Breast epithelium (tissue), 4 donors: ENCODE measurements around the gene SOCS3. TPM values are rescaled to one million over a fixed set of nuclear protein-coding genes. Genes with fewer than 3 reads are reported as not detected.
A peak's percentile ranks its signal among the peaks of the same experiment; 100 is the strongest.

Experiments used
- DNase-seq, 2 donors: peaks; one replicate each; pipeline ENCODE4 v3.0.0-alpha.2; 2019; ENCODE audit warnings: low spot score in 2 of 2
- H3K27ac ChIP-seq, 2 donors: fragments of 200-600 bp; sonication (generic) in 1 of 2; one replicate each; pipeline ENCODE4 v1.5.1; 2016 to 2019; ENCODE audit warnings: mild to moderate bottlenecking in 1 of 2
- H3K27me3 ChIP-seq, 2 donors: fragments of 200-600 bp; sonication (generic) in 1 of 2; one replicate each; pipeline versions ENCODE4 v1.5.1 to v1.6.0; 2017 to 2019; ENCODE audit warnings: control low read depth in 1 of 2, mild to moderate bottlenecking in 1 of 2
- H3K36me3 ChIP-seq: fragments of 200-600 bp; one replicate; pipeline ENCODE4 v1.5.1; 2019
- H3K4me1 ChIP-seq, 2 donors: fragments of 200-600 bp; sonication (generic); one replicate each; pipeline ENCODE4 v1.5.1; 2016 to 2019; ENCODE audit warnings: control low read depth in 1 of 2
- H3K4me3 ChIP-seq, 3 donors: fragments of 200-600 bp; sonication (generic); 1 replicate in 2 of 3; 2 replicates in 1 of 3; pipeline ENCODE4 v1.5.1; 2016 to 2019; ENCODE audit warnings: mild to moderate bottlenecking in 3 of 3, moderate library complexity in 2 of 3
- H3K9me3 ChIP-seq, 2 donors: fragments of 200-600 bp; sonication (generic) in 1 of 2; one replicate each; pipeline ENCODE4 v1.5.1; 2016 to 2019; ENCODE audit warnings: control low read depth in 1 of 2
- CTCF ChIP-seq, 3 donors: fragments of 450-650 bp; IDR thresholded peaks; one replicate each; pipeline ENCODE4 v1.5.1; 2016 to 2017; ENCODE audit warnings: antibody characterized with exemption in 3 of 3, mild to moderate bottlenecking in 3 of 3, moderate library complexity in 3 of 3
- POLR2A ChIP-seq: fragments of 450-650 bp; IDR thresholded peaks from one replicate; pipeline ENCODE4 v1.6.1; 2016; ENCODE audit warnings: antibody characterized with exemption, mild to moderate bottlenecking, moderate library complexity
- POLR2AphosphoS5 ChIP-seq, 3 donors: sonication (generic); formaldehyde crosslinking; IDR thresholded peaks; one replicate each; pipeline ENCODE4 v1.6.1; 2017; ENCODE audit warnings: antibody characterized with exemption in 3 of 3
- intact Hi-C: fragments of 100-400 bp; cut with DNase I; formaldehyde crosslinking; loops from one replicate; pipeline ENCODE4 v1.15.1; 2023; ENCODE audit warnings: low total_unique reads
- total RNA-seq, 3 donors: library from RNA; depleted of rRNA; stranded (reverse); fragments of >200 nt; gene quantifications; one replicate each; pipeline ENCODE4 v1.1.0, GENCODE V29; 2016

Gene SOCS3
- total RNA-seq, 3 donors from 2014 or later, result 58.1 to 190 (median 76.4) TPM

GRCh38 chr17:78364436-78365281 lies 4.8 kb upstream of the SOCS3 start:
- Histone ChIP-seq H3K4me1 (peaks cover 14% of the 10 kb centered on the region in 2 donors), H3K36me3 (no peaks in the 10 kb centered on the region), H3K9me3 (no peaks in the 10 kb centered on the region), H3K4me3 (no peak overlapping the region), H3K27me3 (no peaks in the 10 kb centered on the region), H3K27ac (peak overlapping the region; percentile 83 to 93)
- no peak for TF ChIP-seq POLR2A
- DNase-seq, result no peak
- intact Hi-C loops, result no loop called here

GRCh38 chr17:78362671-78363070 lies 2.8 kb upstream of the SOCS3 start:
- Histone ChIP-seq H3K27me3 (no peaks in the 10 kb centered on the region), H3K9me3 (no peaks in the 10 kb centered on the region), H3K4me3 (no peak overlapping the region), H3K36me3 (no peaks in the 10 kb centered on the region), H3K27ac (no peak overlapping the region), H3K4me1 (peaks cover 15 to 22% of the 10 kb centered on the region in 2 donors)
- no peak for TF ChIP-seq CTCF (IDR thresholded peaks at IDR 0.05)
- no peak for TF ChIP-seq POLR2AphosphoS5 (IDR thresholded peaks at IDR 0.05)
- no peak for TF ChIP-seq POLR2A
- intact Hi-C loops, result no loop called here
- DNase-seq, result no peak

- DNase-seq, result no peak
- TF ChIP-seq CTCF (IDR thresholded peaks at IDR 0.05) (no peak), POLR2AphosphoS5 (IDR thresholded peaks at IDR 0.05) (no peak), POLR2A (no peak)
- Histone ChIP-seq H3K27ac (no peak overlapping the region), H3K27me3 (no peaks in the 10 kb centered on the region), H3K4me1 (peaks cover 18 to 22% of the 10 kb centered on the region in 2 donors), H3K9me3 (no peaks in the 10 kb centered on the region), H3K4me3 (no peak overlapping the region), H3K36me3 (no peaks in the 10 kb centered on the region)
- intact Hi-C loops, result no loop called here
These were observed 2.4 kb upstream of the SOCS3 start for GRCh38 chr17:78362232-78362631.

GRCh38 chr17:78361225-78361701 lies 1.4 kb upstream of the SOCS3 start:
- peak overlapping the region; percentile 91 to 94 for H3K27ac ChIP-seq
- intact Hi-C loops, result no loop called here
- H3K27me3 ChIP-seq, result no peaks in the 10 kb centered on the region
- peaks cover 11 to 18% of the 10 kb centered on the region in 2 donors for H3K4me1 ChIP-seq
- H3K36me3 ChIP-seq, result no peaks in the 10 kb centered on the region
- DNase-seq, result no peak
- peak overlapping the region in 1 of 3 donors; percentile 100 for H3K4me3 ChIP-seq
- no peaks in the 10 kb centered on the region for H3K9me3 ChIP-seq
- TF ChIP-seq POLR2A (no peak), CTCF (IDR thresholded peaks at IDR 0.05) (no peak), POLR2AphosphoS5 (IDR thresholded peaks at IDR 0.05) (no peak)

- Histone ChIP-seq H3K4me1 (peaks cover 6 to 12% of the 10 kb centered on the region in 2 donors), H3K4me3 (peak overlapping the region; percentile 76 to 100 (median 95)), H3K9me3 (no peaks in the 10 kb centered on the region), H3K27ac (peak overlapping the region; percentile 91 to 94), H3K36me3 (no peaks in the 10 kb centered on the region), H3K27me3 (no peaks in the 10 kb centered on the region)
- intact Hi-C loops, result no loop called here
- DNase-seq, result peak; percentile 92 to 97
- TF ChIP-seq POLR2A, result no peak
- TF ChIP-seq POLR2AphosphoS5 (IDR thresholded peaks at IDR 0.05), result peak in 2 of 3 donors; percentile 48 to 82
- peak; percentile 89 to 92 (median 91) for TF ChIP-seq CTCF (IDR thresholded peaks at IDR 0.05)
These were observed 721 bp upstream of the SOCS3 start for GRCh38 chr17:78360371-78361224.
